HG02588 (cell line): ENCODE measurements around the gene MACROH2A1.

Experiments
- ATAC-seq: cut with Tn5 transposase; IDR thresholded peaks from one replicate; pipeline ENCODE4 v1.9.1; 2021; ENCODE audit warnings: mild to moderate bottlenecking, moderate library complexity; ENCODE audit not compliant: unreplicated experiment

Gene MACROH2A1

DNA sequence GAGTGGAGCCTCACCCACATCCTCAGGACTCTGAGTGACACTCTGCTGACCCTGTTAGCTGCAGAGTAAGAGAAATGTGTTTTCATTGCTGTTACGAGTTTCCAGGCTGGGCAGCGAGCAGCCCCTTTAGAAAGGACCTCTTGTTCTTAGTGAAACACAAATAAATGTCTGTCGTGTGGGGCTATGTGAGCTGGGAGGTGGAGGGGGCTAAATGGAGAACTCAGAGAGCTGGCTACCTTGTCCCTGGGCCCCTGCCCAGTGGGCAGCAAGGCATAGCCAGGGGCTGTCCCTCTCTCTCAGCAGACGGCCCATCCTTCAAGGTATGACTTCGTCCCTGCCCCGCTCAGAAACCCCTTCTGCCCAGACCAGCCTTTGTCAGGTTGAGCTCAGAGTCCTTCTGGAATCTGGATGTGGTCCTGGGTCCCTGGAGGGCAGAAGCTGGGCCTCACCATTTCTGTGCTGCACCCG lies 38.0 kb upstream of the MACROH2A1 start:
- no peak for ATAC-seq

DNA sequence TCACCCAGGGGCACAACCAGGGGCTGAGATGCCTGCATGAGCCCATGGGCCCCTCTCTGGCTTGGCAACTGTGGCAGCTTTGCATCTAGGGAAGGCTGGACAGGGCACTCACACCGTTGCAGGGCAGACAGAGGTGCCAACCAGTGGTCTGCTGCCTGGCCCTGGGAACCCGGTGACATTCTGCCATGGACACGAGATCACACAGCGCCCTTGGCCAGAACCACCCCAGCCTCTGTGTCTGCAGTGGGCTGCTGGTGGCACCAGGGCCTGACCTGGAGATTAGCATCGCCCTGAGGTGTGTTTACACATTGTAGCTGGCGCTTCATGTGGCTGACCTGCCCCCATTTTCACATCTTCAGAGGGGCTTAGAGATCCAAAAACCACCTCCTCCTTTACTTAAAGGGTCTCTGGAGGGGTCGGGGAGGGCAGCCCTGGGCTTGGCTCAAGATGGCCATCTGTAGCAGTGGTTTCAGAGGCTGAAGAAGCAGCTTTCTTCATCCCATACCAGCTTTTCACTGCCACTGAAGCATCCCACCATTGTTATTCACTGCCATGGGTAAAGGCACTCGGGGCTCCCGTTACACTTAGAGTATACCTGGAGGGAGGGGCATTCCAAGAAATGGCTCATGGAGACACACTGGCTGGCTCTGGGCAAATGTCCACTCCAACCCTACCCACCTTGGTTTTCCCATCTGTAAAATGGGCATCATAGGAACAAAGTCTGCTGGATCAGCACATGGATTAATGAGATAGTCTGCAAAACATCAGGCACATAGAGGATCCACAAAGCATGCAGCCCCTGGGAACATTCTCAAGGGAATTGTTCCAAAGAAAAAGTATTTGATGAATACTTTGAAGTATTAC lies 36.7 kb upstream of the MACROH2A1 start:
- ATAC-seq = no peak

DNA sequence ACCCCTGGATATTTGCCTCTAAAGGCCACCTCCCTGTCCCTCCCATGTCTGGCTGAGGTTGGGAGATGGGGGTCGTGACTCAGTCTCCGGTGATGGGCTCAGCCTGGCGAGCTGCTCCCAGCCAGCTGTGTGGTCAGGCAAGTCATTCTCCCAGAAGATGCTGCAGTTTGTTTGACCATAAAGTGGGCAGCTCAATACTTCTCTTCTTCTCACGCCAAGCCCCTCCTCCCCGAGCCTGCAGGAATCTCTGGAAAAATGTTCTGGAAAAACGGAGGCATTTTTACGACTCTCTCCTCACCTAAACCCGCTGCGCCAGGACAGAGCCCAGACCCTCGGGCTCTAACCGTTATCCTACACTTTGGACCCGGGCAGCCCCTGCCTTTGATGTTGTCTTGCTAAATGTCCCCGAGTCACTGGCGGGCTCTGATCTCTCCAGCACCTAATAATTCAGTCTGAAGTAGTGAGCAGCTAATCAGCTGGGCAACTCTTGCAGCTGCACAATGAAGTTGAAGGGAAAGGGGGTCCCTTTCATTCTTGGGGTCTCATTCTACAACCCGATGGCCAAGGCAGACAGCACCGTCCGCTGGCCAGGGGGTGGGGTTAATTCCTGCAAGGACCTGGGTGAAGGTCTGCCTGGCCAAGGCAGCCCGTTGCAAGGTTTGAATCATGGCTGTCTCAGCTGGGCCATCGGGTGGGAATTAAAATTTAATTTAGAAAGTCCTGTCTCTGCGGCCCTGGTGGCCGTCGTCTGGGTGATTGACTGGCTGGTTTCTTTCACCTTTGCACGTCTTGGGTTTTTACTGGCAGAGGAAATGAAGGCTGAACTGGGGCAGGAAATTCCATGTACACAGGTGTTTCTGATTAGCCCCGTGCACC lies 35.8 kb upstream of the MACROH2A1 start:
- no peak for ATAC-seq

DNA sequence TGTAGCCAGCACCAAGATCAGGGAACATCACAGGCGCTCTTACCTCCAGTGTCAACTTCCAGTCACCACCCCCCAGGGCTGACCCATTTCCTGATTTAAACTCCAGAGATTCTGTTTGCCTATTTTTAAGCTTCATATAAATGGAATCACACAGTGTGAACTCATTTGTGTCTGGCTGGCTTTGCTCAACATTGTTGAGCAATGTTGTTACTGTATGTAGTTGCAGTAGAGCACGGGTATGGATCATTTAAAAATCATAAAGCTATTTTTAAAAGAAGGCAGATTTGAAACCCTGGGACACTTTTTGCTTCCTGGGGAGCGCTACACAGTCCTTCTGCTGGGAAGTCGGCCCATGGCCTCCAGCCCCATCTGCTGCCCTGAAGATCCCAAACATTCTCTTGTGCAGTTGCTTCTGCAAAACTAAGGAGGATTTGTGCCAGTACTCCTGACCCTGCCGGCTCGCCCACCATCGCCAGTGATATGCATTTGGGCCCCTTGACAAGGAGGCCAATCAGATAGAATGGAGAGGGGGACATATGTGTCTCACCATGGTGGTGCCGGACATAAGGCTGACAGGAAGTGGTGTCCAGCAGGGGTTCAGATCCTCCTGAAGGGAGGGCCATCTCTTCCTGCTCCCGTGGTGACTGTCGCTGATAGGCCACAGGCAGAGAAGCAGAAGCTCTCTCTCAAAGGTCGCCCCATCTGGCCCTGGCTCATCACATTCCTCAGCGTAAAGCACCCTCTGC lies 34.8 kb upstream of the MACROH2A1 start:
- no peak for ATAC-seq

DNA sequence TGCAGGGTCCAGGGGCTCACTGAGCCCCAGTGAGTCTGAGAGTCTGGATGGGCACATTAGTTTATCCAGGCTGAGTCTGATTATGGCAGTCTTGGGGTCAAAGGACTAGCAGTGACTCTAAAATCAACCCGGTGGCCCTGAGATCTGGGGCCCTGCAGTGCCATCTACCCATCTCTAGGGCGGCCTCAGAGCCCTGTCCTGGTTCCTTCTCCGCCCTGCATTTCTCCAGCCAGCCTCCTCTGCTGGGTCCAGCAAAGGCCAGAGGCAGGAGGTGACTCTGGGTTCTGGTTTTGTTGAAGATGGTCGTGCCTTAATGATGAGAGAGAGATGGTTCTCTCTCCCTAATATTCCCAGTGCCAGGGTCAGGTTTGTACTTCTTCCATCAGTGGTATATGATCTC lies 33.1 kb upstream of the MACROH2A1 start:
- ATAC-seq = no peak

DNA sequence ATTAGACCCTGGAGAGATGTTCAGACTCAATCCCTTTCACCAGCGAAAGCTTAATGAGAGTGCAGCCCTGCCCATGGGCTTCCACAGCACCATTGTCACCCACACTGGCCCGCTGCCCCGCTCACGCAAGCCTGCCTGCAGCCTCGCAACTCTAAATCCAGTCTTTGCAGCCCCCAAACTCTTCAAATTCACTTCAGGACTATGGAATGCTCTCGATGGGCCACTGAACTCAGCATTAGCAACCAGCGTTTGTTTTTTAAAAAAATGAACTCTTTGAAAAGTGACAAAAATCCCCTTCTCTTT lies 31.1 kb upstream of the MACROH2A1 start:
- ATAC-seq = no peak

DNA sequence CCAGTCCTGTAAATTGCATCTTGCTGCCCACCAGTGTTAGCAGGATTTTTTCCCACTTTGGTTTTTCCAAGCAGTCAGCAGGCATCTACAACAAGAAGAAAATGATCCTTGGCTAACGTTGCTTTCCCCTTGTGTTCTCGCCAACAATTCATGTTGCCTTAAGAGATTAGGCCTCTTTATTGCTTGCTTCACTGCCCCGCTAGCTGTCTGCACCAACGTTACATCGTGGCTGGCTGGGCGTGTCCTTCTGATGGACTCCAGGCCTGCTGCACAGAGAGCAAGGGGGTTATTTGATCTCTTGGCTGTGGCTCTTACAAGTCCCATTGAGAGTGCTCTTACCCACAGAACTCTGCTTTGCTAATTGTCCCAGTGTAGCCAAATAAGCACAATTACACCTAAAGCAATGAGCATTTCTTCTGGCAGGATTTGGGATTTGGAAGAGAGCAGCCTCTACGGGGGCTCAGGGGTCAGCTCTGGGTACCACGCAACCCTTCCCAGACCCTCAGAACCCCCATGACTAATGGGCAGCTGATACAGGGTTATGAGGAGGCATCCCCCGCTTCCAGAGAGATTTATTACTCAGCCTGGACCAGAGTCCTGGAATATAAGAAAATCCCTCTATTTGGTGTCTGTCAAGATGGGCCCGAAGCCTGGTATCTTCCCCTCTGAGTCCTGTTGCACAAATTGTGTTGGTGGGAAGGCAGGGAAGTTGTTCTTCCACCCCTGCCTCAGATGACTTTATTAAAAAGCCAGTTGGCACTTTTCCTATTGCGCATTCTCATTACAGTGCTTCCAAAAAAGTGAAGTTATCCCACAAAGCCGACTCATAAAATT lies 30.5 kb upstream of the MACROH2A1 start:
- ATAC-seq = no peak

DNA sequence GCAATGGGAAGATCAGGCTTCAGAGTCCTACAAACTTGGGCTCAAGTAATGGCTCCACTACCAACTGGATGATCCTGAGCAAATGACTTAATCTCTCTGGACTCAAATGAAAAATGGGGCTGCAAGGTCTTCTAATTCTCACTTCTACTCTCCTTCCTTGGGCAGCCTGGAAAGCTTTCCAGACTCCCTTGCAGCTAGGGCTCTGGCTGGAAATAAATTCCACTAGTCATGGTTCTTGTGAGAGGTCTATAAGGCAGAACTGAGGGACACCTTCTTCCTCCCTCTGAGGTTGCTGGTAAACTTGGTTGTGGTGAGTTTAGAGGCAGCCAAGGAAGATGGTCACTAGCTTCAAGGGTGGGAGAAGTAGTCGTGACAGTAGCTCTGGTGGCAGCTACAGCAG lies 29.6 kb upstream of the MACROH2A1 start:
- ATAC-seq = no peak

DNA sequence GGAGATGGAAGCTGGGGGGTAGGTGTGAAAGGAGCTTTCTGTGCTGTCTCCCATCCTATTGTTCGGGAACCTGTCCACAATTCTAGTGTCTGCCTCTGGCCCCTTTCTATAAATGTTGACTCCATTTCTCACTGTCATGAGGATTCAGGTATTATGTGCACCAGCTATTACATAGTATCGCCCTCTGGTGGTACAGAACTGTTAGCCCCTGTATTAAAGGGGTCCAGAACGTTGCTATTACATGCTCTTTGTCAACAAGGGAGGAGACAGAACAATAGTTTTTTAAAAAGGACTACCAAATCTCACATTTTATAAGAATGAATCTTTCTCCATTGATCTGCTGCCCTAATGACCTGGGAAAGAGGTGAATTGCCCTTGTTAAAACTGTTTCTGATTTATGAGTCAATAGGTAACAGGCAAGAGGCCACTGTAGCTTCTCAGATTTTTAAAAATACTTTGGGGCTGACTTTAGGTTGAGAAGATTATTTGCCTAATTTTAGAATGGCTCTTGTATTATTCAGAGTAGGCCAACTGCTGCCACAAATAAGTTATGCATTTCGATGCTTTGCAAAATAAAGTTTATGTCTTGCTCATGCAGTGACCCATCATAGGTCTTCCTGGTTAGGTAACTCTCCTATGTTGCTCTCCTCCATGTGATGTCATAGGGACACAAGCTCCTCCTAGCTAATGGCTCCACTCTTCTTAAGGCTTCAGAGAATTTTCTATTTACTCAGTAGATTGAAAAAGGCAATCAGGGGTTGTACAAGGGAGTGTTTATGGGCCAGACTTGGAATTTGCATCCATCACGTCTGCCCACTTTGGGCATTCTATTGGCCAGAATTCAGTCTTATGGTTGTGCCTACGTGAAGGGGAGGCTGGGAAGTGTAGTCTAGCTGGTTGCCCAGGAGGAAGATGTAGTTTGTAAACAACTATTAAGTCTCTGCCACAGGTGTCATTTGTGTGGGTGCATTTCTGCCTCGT lies 27.4 kb upstream of the MACROH2A1 start:
- peak; percentile 83 for ATAC-seq

DNA sequence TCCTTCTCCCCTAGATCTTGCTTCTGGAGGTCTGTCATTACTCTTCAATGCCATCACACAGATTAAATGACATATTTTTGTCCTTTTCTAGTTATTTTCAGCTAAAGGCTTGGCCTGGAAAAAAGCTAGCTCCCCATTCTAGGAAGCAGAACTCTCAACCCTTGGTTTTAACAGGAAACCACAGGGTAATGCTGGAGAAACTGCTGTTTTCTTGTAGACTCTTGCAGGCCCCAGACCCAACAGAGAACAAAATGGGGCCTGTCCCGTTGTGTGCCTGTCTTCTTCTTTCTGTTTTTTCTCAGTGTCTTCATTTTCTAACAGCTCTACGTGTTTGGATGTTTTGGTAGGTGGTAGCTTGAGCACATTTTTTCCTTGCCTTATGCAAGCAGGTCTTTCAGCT lies 26.6 kb upstream of the MACROH2A1 start:
- no peak for ATAC-seq

DNA sequence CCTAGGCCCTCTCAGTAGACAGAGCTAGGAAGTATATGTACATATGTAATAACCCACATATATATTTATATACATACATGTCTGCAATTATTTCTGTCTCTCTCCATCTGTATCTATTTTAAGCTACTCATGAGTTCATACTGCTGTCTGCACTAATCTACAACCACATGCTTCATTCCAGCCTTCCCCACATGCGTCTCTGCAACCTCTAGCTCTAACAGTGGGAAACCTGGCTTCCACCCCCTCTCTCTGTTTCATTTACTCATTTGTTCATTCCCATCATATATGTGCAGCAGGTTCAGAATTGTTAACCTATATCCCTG lies 24.8 kb upstream of the MACROH2A1 start:
- no peak for ATAC-seq

DNA sequence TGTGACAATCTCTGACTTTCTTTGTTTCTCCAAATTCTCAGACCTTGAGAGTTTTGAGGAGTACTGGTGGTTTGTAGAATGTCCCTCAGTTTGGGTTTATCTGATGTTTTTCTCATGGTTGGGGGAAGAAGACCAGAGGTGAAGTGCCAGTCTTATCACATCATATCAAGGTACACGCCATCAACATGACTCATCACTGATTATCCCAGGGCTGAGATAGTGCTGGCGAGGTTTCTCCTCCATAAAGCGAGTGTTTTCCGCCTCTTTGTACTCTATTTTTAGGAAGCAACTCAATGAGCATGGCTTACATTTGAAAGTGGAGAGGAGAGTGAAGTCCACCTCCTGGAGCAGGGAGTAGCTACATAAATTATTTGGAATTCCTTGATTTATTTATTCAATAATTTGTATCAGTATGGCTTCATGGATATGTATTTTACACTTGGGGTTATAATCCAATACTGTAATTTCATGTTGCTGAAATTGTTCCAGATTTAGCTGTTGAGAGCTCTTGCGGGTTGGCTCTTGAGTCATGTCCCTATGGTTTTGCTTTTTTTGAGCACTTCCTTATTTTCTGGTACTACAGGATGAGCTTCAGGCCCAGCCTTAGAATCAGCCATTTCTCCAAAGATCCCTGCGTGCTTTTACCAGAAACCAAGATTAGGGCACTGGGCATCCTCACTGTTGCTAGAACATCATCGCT lies 24.3 kb upstream of the MACROH2A1 start:
- no peak for ATAC-seq

DNA sequence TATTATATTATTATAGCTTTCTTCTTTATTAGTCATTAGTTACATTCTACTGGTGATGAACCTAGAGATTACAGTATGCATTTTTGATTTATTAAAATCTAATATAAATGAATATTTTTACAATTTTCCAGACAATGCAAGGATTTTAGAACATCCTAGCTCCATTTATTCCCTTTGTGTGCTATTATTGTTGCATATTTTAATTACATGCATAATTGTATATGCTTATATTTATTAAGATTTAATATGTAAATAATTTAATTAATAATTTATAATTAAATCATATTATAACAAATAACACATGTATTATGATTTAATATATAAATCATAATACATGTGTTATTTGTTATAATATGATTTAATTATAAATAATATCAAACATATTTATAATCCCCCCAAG lies 23.4 kb upstream of the MACROH2A1 start:
- no peak for ATAC-seq

DNA sequence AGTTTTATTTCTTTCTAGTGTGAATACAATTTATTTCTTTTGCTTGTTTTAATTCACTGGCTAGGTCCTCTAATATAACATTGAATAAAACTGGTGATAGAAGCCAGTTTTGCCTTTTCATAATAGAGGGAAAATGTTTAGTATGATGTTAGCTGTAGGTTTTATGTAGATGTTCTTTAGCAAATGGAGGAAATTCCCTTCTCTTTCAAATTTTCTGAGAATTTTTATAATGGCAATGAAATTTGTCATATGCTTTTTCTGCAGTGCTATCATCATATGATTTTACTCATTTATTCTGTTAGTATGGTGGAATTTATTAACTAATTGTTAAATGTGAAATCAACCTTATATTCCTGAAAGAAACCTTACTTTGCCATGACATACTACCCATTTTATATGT lies 18.1 kb upstream of the MACROH2A1 start:
- no peak for ATAC-seq

DNA sequence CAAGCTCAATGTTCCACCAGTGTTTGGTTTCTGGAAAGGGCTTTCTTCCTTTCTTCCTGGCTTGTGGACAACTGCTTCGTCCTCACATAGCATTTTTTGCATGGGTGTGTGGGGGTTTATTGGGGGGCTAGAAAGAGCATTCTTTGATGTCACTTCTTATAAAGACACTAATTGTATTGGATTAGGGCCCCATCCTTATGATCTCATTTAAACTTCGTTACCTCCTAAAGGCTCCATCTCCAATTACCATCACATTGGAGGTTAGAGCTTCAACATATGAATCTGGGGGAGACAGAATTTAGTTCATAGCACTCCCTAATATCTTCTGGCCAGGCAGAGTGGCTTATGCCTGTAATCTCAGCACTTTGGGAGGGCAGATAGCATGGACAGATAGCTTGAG lies 6.1 kb upstream of the MACROH2A1 start:
- ATAC-seq = no peak

DNA sequence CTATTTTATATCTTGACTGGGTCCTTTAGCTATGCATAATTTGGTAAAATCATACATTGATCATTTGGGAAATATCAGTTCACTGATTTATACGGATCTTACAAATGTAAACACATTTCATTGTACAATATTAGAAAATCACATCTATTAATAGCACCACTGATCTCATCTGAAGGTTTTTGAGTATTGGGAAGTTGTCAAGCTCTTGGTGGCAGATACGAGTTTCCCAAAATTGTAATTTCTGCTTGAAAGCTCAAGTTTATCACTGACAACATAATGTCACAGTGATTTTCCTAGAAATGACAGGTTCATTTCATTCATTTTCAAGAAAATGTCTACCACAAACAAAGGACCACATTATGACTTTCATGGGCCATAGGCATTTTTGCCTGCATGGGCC lies 3.0 kb upstream of the MACROH2A1 start:
- no peak for ATAC-seq

DNA sequence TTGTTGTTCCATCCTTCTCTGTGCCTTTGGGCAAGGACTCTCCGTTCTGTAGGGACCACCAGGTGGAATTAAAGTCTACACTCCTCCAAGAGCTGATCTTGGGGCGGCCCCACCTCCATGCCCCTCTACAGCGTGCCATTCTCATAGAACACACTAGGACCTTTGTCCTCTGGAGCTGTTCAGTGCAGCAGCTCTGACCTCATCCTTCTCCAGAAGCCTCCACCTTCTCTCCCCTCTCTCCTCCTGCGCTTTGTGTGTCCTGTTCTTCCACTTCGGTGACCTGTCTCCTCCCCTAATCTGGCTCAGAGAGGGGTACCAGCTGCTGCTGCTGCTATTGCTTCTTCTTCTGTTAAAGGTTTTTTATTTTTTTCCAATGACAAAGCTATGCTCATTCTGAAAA lies 1.8 kb upstream of the MACROH2A1 start:
- no peak for ATAC-seq

DNA sequence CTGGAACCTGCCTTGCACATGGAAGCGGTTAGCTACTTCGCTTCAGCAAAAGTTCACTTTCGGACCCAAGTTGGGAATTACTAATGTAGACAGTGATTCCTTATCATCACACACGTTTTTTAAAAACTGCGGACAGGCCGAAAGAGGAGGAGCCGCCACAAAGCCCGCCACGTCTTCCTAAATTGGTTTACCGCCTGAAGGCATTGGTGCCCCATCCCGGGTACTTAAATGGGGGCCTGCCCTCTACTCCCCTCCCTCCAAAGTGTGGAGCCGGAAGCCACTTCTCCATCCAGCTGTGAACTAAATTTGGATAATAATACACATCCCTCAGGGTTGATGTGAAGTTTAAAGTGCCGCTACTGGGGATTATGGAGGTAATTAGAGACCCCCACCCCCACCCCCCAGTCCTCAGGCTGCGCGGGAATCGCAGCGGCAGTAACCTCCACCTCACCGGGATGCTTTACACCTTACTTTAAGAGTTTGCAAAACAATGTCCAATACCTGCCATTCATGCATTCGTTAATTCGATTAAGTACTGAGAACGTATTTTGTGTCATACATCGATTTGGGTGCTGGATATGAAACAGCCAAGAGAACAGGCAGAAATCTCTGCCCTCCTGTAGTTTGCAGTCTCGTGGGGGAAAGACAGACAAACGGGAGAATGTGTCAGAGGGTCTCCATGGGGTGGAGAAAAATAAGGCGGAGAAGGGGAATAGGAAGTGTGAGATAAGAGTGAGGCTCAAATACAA lies 937 bp upstream of the MACROH2A1 start:
- ATAC-seq = no peak
